HG02840 (cell line): ENCODE results near the gene TBXT.

Experiments
- ATAC-seq: cut with Tn5 transposase; IDR thresholded peaks from one replicate; pipeline ENCODE4 v1.9.1; 2021; ENCODE audit warnings: mild to moderate bottlenecking, moderate library complexity, moderate number of reproducible peaks; ENCODE audit not compliant: unreplicated experiment, low FRiP score

Gene TBXT

GRCh38 chr6:166119116-166119911 is 48.3 kb downstream of the TBXT start:
- no peak for ATAC-seq

DNA sequence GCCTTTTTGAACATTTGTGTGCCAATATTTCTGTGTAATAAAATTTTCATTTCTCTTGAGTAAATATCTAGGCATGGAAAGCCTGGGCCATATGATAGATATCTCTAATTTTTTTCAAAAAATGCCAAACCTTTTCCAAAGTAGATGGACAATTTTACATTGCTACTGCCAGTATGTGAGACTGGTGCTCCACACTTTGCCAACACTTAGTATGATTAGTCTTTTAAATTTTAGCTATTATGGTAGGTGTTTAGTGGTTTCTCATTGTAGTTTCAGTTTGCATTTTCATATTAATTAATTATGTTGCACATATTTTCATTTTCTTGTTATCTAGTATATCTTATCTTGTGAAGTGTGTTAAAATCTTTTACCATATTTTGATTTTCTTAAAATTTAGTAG is 52.0 kb downstream of the TBXT start:
- ATAC-seq, result no peak

- no peak for ATAC-seq
Observed at GRCh38 chr6:166112580-166112979, 55.1 kb downstream of the TBXT start.

GRCh38 chr6:166109608-166110007 is 58.0 kb downstream of the TBXT start:
- no peak for ATAC-seq
